Measurements from ENCODE around the gene PSMG3. TPM values are rescaled to one million over a fixed set of nuclear protein-coding genes. Genes with fewer than 3 reads are reported as not detected.

Gene PSMG3
- total RNA-seq, 1 experiment from 2014 or later: 63.0 TPM

DNA sequence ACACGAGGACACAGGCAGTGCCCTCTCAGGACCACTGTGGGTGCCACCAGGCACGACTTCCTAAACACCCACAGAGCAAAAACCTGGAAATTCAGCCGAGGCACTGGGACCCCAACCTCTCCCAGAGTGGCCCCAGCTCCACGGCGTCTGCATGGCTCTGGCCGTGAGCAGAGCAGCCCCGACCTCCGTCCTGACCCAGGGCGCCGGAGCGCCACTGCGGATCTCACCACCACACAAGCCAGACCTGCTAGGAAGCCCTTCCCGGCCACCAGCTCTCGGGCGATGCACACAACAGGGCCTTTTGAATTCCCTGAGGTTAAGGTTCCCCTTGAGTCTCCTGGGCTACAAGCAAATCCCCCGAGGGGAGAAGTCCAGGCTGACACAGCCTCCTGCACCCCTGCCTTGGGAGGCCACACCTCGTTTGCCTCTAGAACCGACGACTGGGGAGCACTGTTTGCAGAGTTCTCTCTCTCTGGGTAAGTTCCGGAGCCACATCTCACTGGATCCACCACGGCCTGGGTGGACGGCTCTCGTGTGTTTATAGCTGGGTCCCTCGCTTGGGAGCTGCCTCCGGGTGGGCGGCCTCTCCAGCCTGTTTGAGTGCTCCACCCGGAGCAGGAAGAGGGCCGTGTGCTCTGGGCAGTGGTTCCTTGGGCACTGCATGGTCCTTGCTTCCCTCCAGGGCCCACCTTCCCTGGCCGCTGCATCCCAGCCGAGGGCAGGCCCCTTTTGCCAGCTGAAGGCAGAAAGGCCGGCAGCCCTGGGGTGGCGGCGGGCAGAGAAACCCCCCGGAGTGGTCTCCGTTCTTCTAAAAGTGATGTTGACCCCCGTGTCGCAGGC lies 15.5 kb upstream of the PSMG3 start:
- Histone ChIP-seq H3T11ph (ENCODE audit: low read length) (no peak overlapping the region), H3K4me2 (ENCODE audit: insufficient read depth, insufficient read length, low read length) (no peak overlapping the region), H3K9ac (ENCODE audit: extremely low read depth, insufficient read length, low read length) (no peak overlapping the region), H3K23me2 (ENCODE audit: insufficient read length, low read depth, low read length, poor library complexity, severe bottlenecking) (no peaks in the 10 kb centered on the region), H4K5ac (ENCODE audit: insufficient read length, low read depth, low read length) (no peak overlapping the region), H4K20me1 (ENCODE audit: control insufficient read depth, insufficient read depth, insufficient read length) (no peaks in the 10 kb centered on the region), H3K18ac (ENCODE audit: insufficient read length, low read depth, low read length) (no peak overlapping the region), H3K4me1 (ENCODE audit: insufficient read depth, low read length) (no peaks in the 10 kb centered on the region; the same call in 1 of the 2 replicates), H2BK20ac (ENCODE audit: low read depth, low read length, poor library complexity, severe bottlenecking) (no peak overlapping the region), H2BK5ac (ENCODE audit: insufficient read length, low read length) (no peak overlapping the region), H3K14ac (ENCODE audit: insufficient read depth, low read length) (no peak overlapping the region), H2BK120ac (ENCODE audit: low read depth, low read length, poor library complexity, severe bottlenecking) (no peak overlapping the region), H3K79me2 (ENCODE audit: insufficient read depth, low read length) (no peaks in the 10 kb centered on the region), H2BK12ac (ENCODE audit: insufficient read length, low read depth, low read length) (no peak overlapping the region), H3K27ac (ENCODE audit: insufficient read length, low read depth, low read length) (no peak overlapping the region), H3K23ac (ENCODE audit: insufficient read length, low read depth, low read length) (no peak overlapping the region), H4K91ac (ENCODE audit: insufficient read length, low read depth, low read length) (peak overlapping the region; percentile 9), H3K9me3 (ENCODE audit: control insufficient read depth, low read depth, low read length) (no peaks in the 10 kb centered on the region), H4K8ac (replicated peaks; ENCODE audit: insufficient read length, low read depth, low read length) (no peak overlapping the region), H2AFZ (ENCODE audit: low read length) (no peak overlapping the region), H3K4ac (ENCODE audit: low read depth, low read length) (no peak overlapping the region), H3K27me3 (ENCODE audit: insufficient read depth, low read length) (no peaks in the 10 kb centered on the region), H2AK5ac (ENCODE audit: insufficient read length, low read length) (no peak overlapping the region), H3K56ac (ENCODE audit: insufficient read length, low read depth, low read length) (no peak overlapping the region), H2BK15ac (ENCODE audit: low read depth, low read length) (no peak overlapping the region), H3K79me1 (ENCODE audit: insufficient read depth, low read depth, low read length, poor library complexity, severe bottlenecking) (no peaks in the 10 kb centered on the region)
- H3K27me3 Mint-ChIP-seq (ENCODE audit: low read depth): peaks cover 5% of the 10 kb centered on the region
- H3K9me3 Mint-ChIP-seq: peaks cover 10% of the 10 kb centered on the region in 2 experiments; a peak in 4 of 5 replicates
- peak overlapping the region in 1 of 3 experiments; percentile 61; a peak in 2 of 7 replicates for H3K27ac Mint-ChIP-seq
- TF ChIP-seq, protein P1, sequence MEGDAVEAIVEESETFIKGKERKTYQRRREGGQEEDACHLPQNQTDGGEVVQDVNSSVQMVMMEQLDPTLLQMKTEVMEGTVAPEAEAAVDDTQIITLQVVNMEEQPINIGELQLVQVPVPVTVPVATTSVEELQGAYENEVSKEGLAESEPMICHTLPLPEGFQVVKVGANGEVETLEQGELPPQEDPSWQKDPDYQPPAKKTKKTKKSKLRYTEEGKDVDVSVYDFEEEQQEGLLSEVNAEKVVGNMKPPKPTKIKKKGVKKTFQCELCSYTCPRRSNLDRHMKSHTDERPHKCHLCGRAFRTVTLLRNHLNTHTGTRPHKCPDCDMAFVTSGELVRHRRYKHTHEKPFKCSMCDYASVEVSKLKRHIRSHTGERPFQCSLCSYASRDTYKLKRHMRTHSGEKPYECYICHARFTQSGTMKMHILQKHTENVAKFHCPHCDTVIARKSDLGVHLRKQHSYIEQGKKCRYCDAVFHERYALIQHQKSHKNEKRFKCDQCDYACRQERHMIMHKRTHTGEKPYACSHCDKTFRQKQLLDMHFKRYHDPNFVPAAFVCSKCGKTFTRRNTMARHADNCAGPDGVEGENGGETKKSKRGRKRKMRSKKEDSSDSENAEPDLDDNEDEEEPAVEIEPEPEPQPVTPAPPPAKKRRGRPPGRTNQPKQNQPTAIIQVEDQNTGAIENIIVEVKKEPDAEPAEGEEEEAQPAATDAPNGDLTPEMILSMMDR (conservative IDR thresholded peaks at IDR 0.05): no peak
- H3K36me3 Mint-ChIP-seq (ENCODE audit: insufficient read depth in 1 of 3, low read depth in 3 of 3): peaks cover 2 to 16% (median 3%) of the 10 kb centered on the region in 3 experiments; a peak in 6 of 7 replicates
- WGBS (ENCODE audit: extremely low coverage, insufficient read length, low lambda C conversion rate): no CpG with 5 or more reads among the region's 37 CpGs
- no peak overlapping the region for H3K4me3 Mint-ChIP-seq
- H3K4me1 Mint-ChIP-seq: peaks cover 7 to 11% of the 10 kb centered on the region in 2 experiments
- DNase-seq: no peak

All from H9 (cell line).